Amygdala (tissue), 56 donors: ENCODE measurements around the gene TFPI.
"Not testable (repeated sequence)": the region's sequence is repeated elsewhere in the genome, so short reads cannot be mapped to it uniquely, and the experiment has no call there.

Source experiments
- DNase-seq, 56 donors: peaks; one replicate each; lab custom pipeline; 2025; lab: John Stamatoyannopoulos, UW

TFPI gene

GRCh38 chr2:187554011-187554703 is at the start of gene TFPI:
TFPI (minus strand) TSS chr2:187554435; CDS start chr2:187503768, 50,667 bp downstream.
- no peak for DNase-seq

- no peak for DNase-seq
Observed at GRCh38 chr2:187594801-187595200, 40.6 kb upstream of the TFPI start.

- no peak for DNase-seq
Observed at GRCh38 chr2:187593697-187594096, 39.5 kb upstream of the TFPI start.

- no peak for DNase-seq
Observed at GRCh38 chr2:187593098-187593497, 38.9 kb upstream of the TFPI start.

- DNase-seq, result no peak
Observed at GRCh38 chr2:187590175-187590574, 35.9 kb upstream of the TFPI start.

- no peak for DNase-seq
Observed at GRCh38 chr2:187586011-187586641, 31.9 kb upstream of the TFPI start.

- peak in 1 of 56 donors; percentile 0 for DNase-seq
Observed at GRCh38 chr2:187581125-187581896, 27.1 kb upstream of the TFPI start.

- DNase-seq, result peak in 1 of 56 donors; percentile 3
Observed at GRCh38 chr2:187580462-187581124, 26.4 kb upstream of the TFPI start.

- DNase-seq, result no peak
Observed at GRCh38 chr2:187577310-187577709, 23.1 kb upstream of the TFPI start.

- no peak for DNase-seq
Observed at GRCh38 chr2:187576906-187577305, 22.7 kb upstream of the TFPI start.

GRCh38 chr2:187575751-187576067 is 21.5 kb upstream of the TFPI start:
- DNase-seq, result no peak

- DNase-seq, result no peak
Observed at GRCh38 chr2:187574969-187575750, 20.9 kb upstream of the TFPI start.

GRCh38 chr2:187573722-187574121 is 19.5 kb upstream of the TFPI start:
- no peak for DNase-seq

GRCh38 chr2:187571996-187572395 is 17.8 kb upstream of the TFPI start:
- DNase-seq, result not testable (repeated sequence)

- DNase-seq, result no peak
Observed at GRCh38 chr2:187569571-187569970, 15.3 kb upstream of the TFPI start.

GRCh38 chr2:187569042-187569441 is 14.8 kb upstream of the TFPI start:
- no peak for DNase-seq

GRCh38 chr2:187567126-187567525 is 12.9 kb upstream of the TFPI start:
- no peak for DNase-seq

GRCh38 chr2:187566712-187567111 is 12.5 kb upstream of the TFPI start:
- no peak for DNase-seq

GRCh38 chr2:187566266-187566665 is 12.0 kb upstream of the TFPI start:
- no peak for DNase-seq

GRCh38 chr2:187565618-187566017 is 11.4 kb upstream of the TFPI start:
- not testable (repeated sequence) for DNase-seq
